Vagina (tissue), 2 donors: ENCODE results near the gene KAZALD1. TPM values are rescaled to one million over a fixed set of nuclear protein-coding genes. Genes with fewer than 3 reads are reported as not detected.

ENCODE experiments used
- DNase-seq, 2 donors: peaks; one replicate each; pipeline ENCODE4 v3.0.0-alpha.2; 2017; ENCODE audit errors: extremely low spot score in 2 of 2
- H3K27ac ChIP-seq: fragments of 200-600 bp; sonication (generic); one replicate; pipeline ENCODE4 v1.5.1; 2019
- H3K27me3 ChIP-seq: fragments of 200-600 bp; sonication (generic); one replicate; pipeline ENCODE4 v1.5.1; 2019
- H3K36me3 ChIP-seq, 2 donors: fragments of 200-600 bp; sonication (generic); one replicate each; pipeline ENCODE4 v1.5.1; 2017 to 2019
- H3K4me1 ChIP-seq: fragments of 200-600 bp; sonication (generic); one replicate; pipeline ENCODE4 v1.5.1; 2019
- H3K4me3 ChIP-seq, 2 donors: fragments of 200-600 bp; sonication (generic); 1 replicate in 1 of 2; 2 replicates in 1 of 2; pipeline ENCODE4 v1.5.1; 2016 to 2019
- H3K9me3 ChIP-seq: fragments of 200-600 bp; sonication (generic); one replicate; pipeline ENCODE4 v1.5.1; 2019
- POLR2A ChIP-seq, 2 donors: fragments of 450-650 bp; IDR thresholded peaks; one replicate each; pipeline ENCODE4 v1.6.1; 2017; ENCODE audit warnings: antibody characterized with exemption in 2 of 2, mild to moderate bottlenecking in 2 of 2, moderate library complexity in 2 of 2
- POLR2AphosphoS5 ChIP-seq, 2 donors: sonication (generic); formaldehyde crosslinking; IDR thresholded peaks; one replicate each; pipeline ENCODE4 v1.9.0; 2017; ENCODE audit warnings: antibody characterized with exemption in 2 of 2, mild to moderate bottlenecking in 2 of 2, low read depth in 1 of 2; ENCODE audit not compliant: insufficient read depth in 1 of 2
- intact Hi-C: fragments of 100-400 bp; cut with DNase I; formaldehyde crosslinking; loops from one replicate; pipeline ENCODE4 v1.15.1; 2023
- total RNA-seq: library from RNA; depleted of rRNA; stranded (reverse); fragments of >200 nt; gene quantifications from one replicate; pipeline ENCODE4 v1.2.3, GENCODE V29; 2016
- TF ChIP-seq, protein P1 (sequence below), 3 experiments: fragments of 450-650 bp in 2 of 3; fragments of 200-600 bp in 1 of 3; sonication (generic) in 1 of 3; IDR thresholded peaks; one replicate each; pipeline ENCODE4 v1.5.1; 2017 to 2019; ENCODE audit warnings: antibody characterized with exemption in 3 of 3, mild to moderate bottlenecking in 2 of 3, moderate library complexity in 2 of 3

The KAZALD1 gene
- total RNA-seq, 1 donor from 2014 or later = 4.2 TPM

- no peak for TF ChIP-seq POLR2AphosphoS5 (IDR thresholded peaks at IDR 0.05; ENCODE audit: insufficient read depth in 1 of 2, low read depth in 1 of 2)
- TF ChIP-seq POLR2A (IDR thresholded peaks at IDR 0.05) = no peak
- TF ChIP-seq, protein P1, sequence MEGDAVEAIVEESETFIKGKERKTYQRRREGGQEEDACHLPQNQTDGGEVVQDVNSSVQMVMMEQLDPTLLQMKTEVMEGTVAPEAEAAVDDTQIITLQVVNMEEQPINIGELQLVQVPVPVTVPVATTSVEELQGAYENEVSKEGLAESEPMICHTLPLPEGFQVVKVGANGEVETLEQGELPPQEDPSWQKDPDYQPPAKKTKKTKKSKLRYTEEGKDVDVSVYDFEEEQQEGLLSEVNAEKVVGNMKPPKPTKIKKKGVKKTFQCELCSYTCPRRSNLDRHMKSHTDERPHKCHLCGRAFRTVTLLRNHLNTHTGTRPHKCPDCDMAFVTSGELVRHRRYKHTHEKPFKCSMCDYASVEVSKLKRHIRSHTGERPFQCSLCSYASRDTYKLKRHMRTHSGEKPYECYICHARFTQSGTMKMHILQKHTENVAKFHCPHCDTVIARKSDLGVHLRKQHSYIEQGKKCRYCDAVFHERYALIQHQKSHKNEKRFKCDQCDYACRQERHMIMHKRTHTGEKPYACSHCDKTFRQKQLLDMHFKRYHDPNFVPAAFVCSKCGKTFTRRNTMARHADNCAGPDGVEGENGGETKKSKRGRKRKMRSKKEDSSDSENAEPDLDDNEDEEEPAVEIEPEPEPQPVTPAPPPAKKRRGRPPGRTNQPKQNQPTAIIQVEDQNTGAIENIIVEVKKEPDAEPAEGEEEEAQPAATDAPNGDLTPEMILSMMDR (IDR thresholded peaks at IDR 0.05) = no peak
- no peak overlapping the region for H3K27ac ChIP-seq
- peaks cover 27% of the 10 kb centered on the region for H3K4me1 ChIP-seq
- DNase-seq = no peak
- no peaks in the 10 kb centered on the region for H3K27me3 ChIP-seq
- no peaks in the 10 kb centered on the region for H3K36me3 ChIP-seq
- no peaks in the 10 kb centered on the region for H3K9me3 ChIP-seq
- no peak overlapping the region for H3K4me3 ChIP-seq
- intact Hi-C loops = no loop called here
Measured at GRCh38 chr10:101069441-101069840, 7.7 kb downstream of the KAZALD1 start.

DNA sequence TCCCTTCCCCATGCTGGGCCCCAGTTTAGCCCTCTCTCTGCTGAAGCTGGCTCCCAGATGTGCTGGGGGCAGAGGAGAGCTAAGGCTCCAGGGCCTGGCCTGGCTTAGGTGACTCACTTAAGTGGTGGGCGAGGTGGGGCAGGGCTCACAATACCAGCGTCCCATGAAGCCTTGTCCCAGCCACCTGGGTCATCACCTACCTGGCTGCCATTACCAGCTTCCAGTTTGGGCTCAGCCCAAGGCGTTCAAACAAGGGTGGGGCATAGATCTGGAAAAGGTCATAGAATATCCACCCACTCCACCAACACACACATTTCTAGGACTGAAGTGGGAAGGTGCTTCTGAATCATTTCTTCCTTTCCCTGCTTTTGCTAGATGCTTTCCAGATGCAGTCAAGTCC lies 8.3 kb downstream of the KAZALD1 start:
- peaks cover 25% of the 10 kb centered on the region for H3K4me1 ChIP-seq
- no peak overlapping the region for H3K4me3 ChIP-seq
- TF ChIP-seq POLR2A (IDR thresholded peaks at IDR 0.05) = no peak
- no peak for TF ChIP-seq POLR2AphosphoS5 (IDR thresholded peaks at IDR 0.05; ENCODE audit: insufficient read depth in 1 of 2, low read depth in 1 of 2)
- TF ChIP-seq, protein P1 (IDR thresholded peaks at IDR 0.05) = no peak
- intact Hi-C loops = no loop called here
- no peaks in the 10 kb centered on the region for H3K9me3 ChIP-seq
- no peak overlapping the region for H3K27ac ChIP-seq
- no peaks in the 10 kb centered on the region for H3K27me3 ChIP-seq
- no peak for DNase-seq
- H3K36me3 ChIP-seq = no peaks in the 10 kb centered on the region

DNA sequence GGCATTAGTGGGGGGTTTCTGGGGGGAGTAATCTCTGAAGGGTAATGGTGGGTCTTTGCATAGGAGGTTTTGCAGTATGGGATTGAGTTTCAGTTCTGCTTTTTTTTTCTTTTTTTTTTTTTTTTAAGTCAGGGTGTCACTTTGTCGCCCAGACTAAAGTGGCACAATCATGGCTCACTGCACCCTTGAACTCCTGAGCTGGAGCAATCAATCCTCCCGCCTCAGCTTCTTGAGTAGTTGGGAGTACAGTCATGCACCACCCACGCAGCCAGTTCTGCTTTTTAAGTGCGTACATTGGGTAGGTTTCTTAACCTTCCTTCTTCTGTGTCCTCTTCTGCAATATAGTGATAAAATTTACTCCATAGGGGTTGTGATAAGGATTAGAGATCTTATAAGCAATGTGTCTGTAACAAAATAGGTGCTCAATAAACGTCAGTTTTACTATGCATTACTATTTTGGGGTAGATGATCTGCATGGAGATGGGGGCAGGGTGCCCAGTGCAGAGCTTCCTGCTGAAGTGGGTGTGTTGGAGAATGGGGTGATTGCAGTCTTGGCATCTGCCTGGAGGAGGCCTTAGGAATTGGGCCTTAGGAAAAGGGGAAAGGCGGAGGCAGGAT lies 9.6 kb downstream of the KAZALD1 start:
- TF ChIP-seq POLR2AphosphoS5 (IDR thresholded peaks at IDR 0.05; ENCODE audit: insufficient read depth in 1 of 2, low read depth in 1 of 2) (no peak), POLR2A (IDR thresholded peaks at IDR 0.05) (no peak)
- TF ChIP-seq, protein P1 (IDR thresholded peaks at IDR 0.05) = no peak
- H3K36me3 ChIP-seq = no peaks in the 10 kb centered on the region
- peaks cover 13% of the 10 kb centered on the region for H3K4me1 ChIP-seq
- no peaks in the 10 kb centered on the region for H3K9me3 ChIP-seq
- H3K4me3 ChIP-seq = no peak overlapping the region
- H3K27ac ChIP-seq = no peak overlapping the region
- no peak for DNase-seq
- no peaks in the 10 kb centered on the region for H3K27me3 ChIP-seq
- intact Hi-C loops = no loop called here

- peaks cover 8% of the 10 kb centered on the region for H3K4me1 ChIP-seq
- intact Hi-C loops = no loop called here
- no peaks in the 10 kb centered on the region for H3K9me3 ChIP-seq
- TF ChIP-seq POLR2A (IDR thresholded peaks at IDR 0.05) = no peak
- TF ChIP-seq POLR2AphosphoS5 (IDR thresholded peaks at IDR 0.05; ENCODE audit: insufficient read depth in 1 of 2, low read depth in 1 of 2) = no peak
- TF ChIP-seq, protein P1 (IDR thresholded peaks at IDR 0.05) = no peak
- H3K27ac ChIP-seq = no peak overlapping the region
- no peak for DNase-seq
- no peaks in the 10 kb centered on the region for H3K36me3 ChIP-seq
- H3K27me3 ChIP-seq = no peaks in the 10 kb centered on the region
- no peak overlapping the region for H3K4me3 ChIP-seq
Measured at GRCh38 chr10:101071885-101072433, 10.2 kb downstream of the KAZALD1 start.

DNA sequence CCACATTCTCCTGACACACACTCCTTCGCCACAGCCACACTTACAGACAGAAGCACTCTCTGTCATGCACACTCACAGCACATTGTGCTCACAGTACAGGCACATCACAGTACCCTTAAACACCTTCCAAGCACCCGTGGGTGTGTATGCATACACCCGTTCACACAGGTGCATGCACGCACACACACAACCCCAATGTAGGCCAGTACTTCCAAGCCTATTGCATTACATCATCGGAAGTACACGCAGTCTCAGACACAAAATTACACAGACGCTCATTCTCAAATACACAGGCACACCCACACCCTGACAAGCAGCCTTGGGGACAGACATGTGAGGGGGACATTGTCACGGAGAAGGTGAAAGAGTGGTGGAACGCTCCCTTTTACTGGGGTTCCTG lies 11.1 kb downstream of the KAZALD1 start:
- intact Hi-C loops = no loop called here
- Histone ChIP-seq H3K27ac (no peak overlapping the region), H3K9me3 (no peaks in the 10 kb centered on the region), H3K4me1 (no peaks in the 10 kb centered on the region), H3K27me3 (no peaks in the 10 kb centered on the region), H3K4me3 (no peak overlapping the region), H3K36me3 (no peaks in the 10 kb centered on the region)
- TF ChIP-seq POLR2AphosphoS5 (IDR thresholded peaks at IDR 0.05; ENCODE audit: insufficient read depth in 1 of 2, low read depth in 1 of 2) (no peak), POLR2A (IDR thresholded peaks at IDR 0.05) (no peak)
- TF ChIP-seq, protein P1 (IDR thresholded peaks at IDR 0.05) = no peak
- no peak for DNase-seq
